HepG2 (cell line): ENCODE results near the gene ANXA9. TPM values are rescaled to one million over a fixed set of nuclear protein-coding genes. Genes with fewer than 3 reads are reported as not detected.

Experiments used
- ASH2L ChIP-seq: fragments of 300-600, 200-600 bp; sonication (generic); IDR thresholded peaks from 2 replicates; pipeline ENCODE4 v1.7.0; 2017; ENCODE audit warnings: low read depth, mild to moderate bottlenecking, moderate library complexity, mixed read lengths, low read length; ENCODE audit not compliant: insufficient read length
- BHLHE40 ChIP-seq: IDR thresholded peaks from 2 replicates; pipeline ENCODE4 v1.6.1; 2011; ENCODE audit warnings: low read length, improper control_type of control experiment
- BRCA1 ChIP-seq: sonication (generic); formaldehyde crosslinking; IDR thresholded peaks from 2 replicates; pipeline ENCODE4 v1.4.0; 2020; ENCODE audit warnings: missing genetic modification reagents
- FOXP1 ChIP-seq, 2 experiments: fragments of 450-650 bp in 1 of 2; IDR thresholded peaks; 2 replicates each; pipeline ENCODE4 v1.6.1; 2017 to 2018; ENCODE audit warnings: antibody characterized with exemption in 1 of 2
- KLF15 ChIP-seq: sonication (generic); formaldehyde crosslinking; IDR thresholded peaks from 2 replicates; pipeline ENCODE4 v1.8.1; 2023; ENCODE audit warnings: borderline replicate concordance, mild to moderate bottlenecking, inconsistent platforms, missing genetic modification reagents, mixed read lengths
- KMT2B ChIP-seq: IDR thresholded peaks from 2 replicates; pipeline ENCODE4 v1.6.1; 2016; ENCODE audit warnings: missing genetic modification reagents, missing compliant biosample characterization
- LBX2 ChIP-seq: sonication (generic); formaldehyde crosslinking; IDR thresholded peaks from 2 replicates; pipeline ENCODE4 v1.5.0; 2020; ENCODE audit warnings: missing genetic modification reagents, mild to moderate bottlenecking, borderline replicate concordance
- MBD4 ChIP-seq: IDR thresholded peaks from 2 replicates; pipeline ENCODE4 v1.6.1; 2012; ENCODE audit warnings: low read length, inconsistent platforms, borderline replicate concordance
- PAWR ChIP-seq: sonication (generic); formaldehyde crosslinking; IDR thresholded peaks from 2 replicates; pipeline ENCODE4 v1.4.0; 2020; ENCODE audit warnings: missing genetic modification reagents, mild to moderate bottlenecking, borderline replicate concordance
- SMARCE1 ChIP-seq: fragments of 450-650 bp; IDR thresholded peaks from 2 replicates; pipeline ENCODE4 v1.6.1; 2017; ENCODE audit warnings: borderline replicate concordance
- TBX3 ChIP-seq: fragments of 450-650 bp; IDR thresholded peaks from 2 replicates; pipeline ENCODE4 v1.6.1; 2017; ENCODE audit warnings: antibody characterized with exemption, mild to moderate bottlenecking, inconsistent platforms, borderline replicate concordance
- THAP11 ChIP-seq: IDR thresholded peaks from 2 replicates; pipeline ENCODE4 v1.6.1; 2016; ENCODE audit warnings: missing biosample characterization, missing genetic modification reagents
- ZNF598 ChIP-seq: sonication (generic); formaldehyde crosslinking; IDR thresholded peaks from 2 replicates; pipeline ENCODE4 v1.5.1; 2020; ENCODE audit warnings: mild to moderate bottlenecking, missing genetic modification reagents, borderline replicate concordance
- ZNF687 ChIP-seq: sonication (generic); formaldehyde crosslinking; IDR thresholded peaks from 2 replicates; pipeline ENCODE4 v1.5.1; 2020; ENCODE audit warnings: mild to moderate bottlenecking, missing genetic modification reagents, moderate library complexity
- ZSCAN31 ChIP-seq: sonication (generic); formaldehyde crosslinking; IDR thresholded peaks from 2 replicates; pipeline ENCODE4 v1.5.0; 2020; ENCODE audit warnings: low read depth, mild to moderate bottlenecking, missing genetic modification reagents
- polyA plus RNA-seq, 8 experiments: library from polyadenylated mRNA; depleted of rRNA in 3 of 8; stranded (reverse) in 7 of 8; unstranded in 1 of 8; fragments of >200 nt; fragmentation: Illumina TruSeq in 4 of 8; extraction: Trizol in 4 of 8; gene quantifications; 2 replicates each; pipeline versions ENCODE4 v1.2.1 to v1.2.3, GENCODE V29; 2011 to 2016; ENCODE audit warnings: low read depth in 4 of 8, missing spikeins in 1 of 8, mixed read lengths in 1 of 8; ENCODE audit not compliant: insufficient read depth in 1 of 8
- total RNA-seq, 5 experiments: library from RNA; depleted of rRNA; stranded (reverse); fragments of >200 nt; fragmentation: Illumina TruSeq; extraction: Trizol; gene quantifications; 2 replicates each; pipeline ENCODE4 v1.2.3, GENCODE V29; 2016; ENCODE audit warnings: low read depth in 1 of 5
- TF ChIP-seq, protein P1 (sequence below): fragments of 450-650 bp; IDR thresholded peaks from 2 replicates; pipeline ENCODE4 v1.6.1; 2016
- TF ChIP-seq, protein P2 (sequence below): sonication (generic); formaldehyde crosslinking; IDR thresholded peaks from 2 replicates; pipeline ENCODE4 v1.5.0; 2020; ENCODE audit warnings: missing genetic modification reagents

Gene ANXA9
- total and polyA plus RNA-seq, 2 of the 13 experiments (the other 11 are each of a cell fraction or from before 2014, with no cell fraction given) = 13.3 to 23.9 TPM

DNA sequence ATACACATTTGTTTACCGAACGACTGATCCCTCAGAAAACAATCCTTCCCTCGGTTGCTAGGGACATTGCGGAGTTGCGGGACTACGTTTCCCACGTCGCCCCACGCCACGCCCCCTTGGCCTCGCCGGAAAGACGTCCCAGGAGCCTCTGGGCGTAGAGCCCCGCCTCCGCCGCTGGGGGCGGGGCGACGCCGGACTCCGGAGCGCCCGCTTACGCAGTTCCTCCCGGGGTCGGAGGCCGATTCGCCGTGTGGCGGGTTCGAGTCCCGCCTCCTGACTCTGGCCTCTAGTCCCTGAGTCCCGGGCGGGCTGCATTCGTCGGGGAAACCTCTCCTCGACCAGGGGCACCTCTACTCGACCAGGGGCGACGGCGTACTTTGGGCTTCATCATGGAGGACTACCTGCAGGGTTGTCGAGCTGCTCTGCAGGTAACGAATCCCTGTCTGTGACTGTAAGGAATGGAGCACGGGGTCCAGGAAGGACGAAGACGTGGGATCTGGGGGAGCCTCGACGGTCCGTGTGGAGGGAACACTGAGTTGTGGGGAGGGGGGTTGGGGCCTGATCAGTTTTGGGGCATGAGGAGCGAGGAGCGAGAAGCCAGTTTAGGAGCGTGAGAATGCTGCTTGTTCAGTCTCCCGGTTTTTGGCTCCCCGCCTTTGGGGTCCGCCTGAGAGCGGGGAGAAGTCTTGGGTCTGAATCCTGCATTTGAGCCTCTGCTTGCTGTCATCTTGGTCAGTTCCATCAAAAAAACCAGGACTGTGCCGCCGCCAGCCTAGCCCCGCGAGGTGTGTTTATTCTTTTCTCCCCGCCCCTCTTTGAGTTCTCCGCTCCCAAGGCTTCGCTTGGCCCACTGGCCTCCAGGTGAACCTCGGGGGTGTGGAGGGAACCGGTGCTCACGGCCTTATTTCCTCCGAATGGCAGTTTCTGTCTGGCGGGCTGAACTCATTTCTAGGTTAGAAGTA, 26.4 kb downstream of the ANXA9 start, which contains the start of gene PRUNE1 (continued):
- TF ChIP-seq ASH2L (peak; percentile 46), KLF15 (CRISPR knock-in tag) (no peak), THAP11 (peak; percentile 97), BHLHE40 (no peak), PAWR (CRISPR knock-in tag) (no peak), ZNF598 (peak; percentile 73; the same call in 1 of the 2 replicates), TBX3 (0 out of 2 replicates have a peak, but pooled peaks have one; percentile 4), FOXP1 (IDR thresholded peaks at IDR 0.05) (peak; percentile 89; the same call in 1 of the 2 replicates), FOXP1 (CRISPR knock-in tag; IDR thresholded peaks at IDR 0.05) (peak; percentile 72), LBX2 (CRISPR knock-in tag) (no peak), MBD4 (no peak), BRCA1 (CRISPR knock-in tag) (peak; percentile 86; the same call in 1 of the 2 replicates), ZSCAN31 (CRISPR knock-in tag) (peak; percentile 80), KMT2B (CRISPR knock-in tag) (peak; percentile 52), SMARCE1 (no peak), ZNF687 (CRISPR knock-in tag) (peak; percentile 90)
- TF ChIP-seq, protein P1, sequence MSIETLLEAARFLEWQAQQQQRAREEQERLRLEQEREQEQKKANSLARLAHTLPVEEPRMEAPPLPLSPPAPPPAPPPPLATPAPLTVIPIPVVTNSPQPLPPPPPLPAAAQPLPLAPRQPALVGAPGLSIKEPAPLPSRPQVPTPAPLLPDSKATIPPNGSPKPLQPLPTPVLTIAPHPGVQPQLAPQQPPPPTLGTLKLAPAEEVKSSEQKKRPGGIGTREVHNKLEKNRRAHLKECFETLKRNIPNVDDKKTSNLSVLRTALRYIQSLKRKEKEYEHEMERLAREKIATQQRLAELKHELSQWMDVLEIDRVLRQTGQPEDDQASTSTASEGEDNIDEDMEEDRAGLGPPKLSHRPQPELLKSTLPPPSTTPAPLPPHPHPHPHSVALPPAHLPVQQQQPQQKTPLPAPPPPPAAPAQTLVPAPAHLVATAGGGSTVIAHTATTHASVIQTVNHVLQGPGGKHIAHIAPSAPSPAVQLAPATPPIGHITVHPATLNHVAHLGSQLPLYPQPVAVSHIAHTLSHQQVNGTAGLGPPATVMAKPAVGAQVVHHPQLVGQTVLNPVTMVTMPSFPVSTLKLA = peak; percentile 27; the same call in 1 of the 2 replicates
- TF ChIP-seq, protein P2, sequence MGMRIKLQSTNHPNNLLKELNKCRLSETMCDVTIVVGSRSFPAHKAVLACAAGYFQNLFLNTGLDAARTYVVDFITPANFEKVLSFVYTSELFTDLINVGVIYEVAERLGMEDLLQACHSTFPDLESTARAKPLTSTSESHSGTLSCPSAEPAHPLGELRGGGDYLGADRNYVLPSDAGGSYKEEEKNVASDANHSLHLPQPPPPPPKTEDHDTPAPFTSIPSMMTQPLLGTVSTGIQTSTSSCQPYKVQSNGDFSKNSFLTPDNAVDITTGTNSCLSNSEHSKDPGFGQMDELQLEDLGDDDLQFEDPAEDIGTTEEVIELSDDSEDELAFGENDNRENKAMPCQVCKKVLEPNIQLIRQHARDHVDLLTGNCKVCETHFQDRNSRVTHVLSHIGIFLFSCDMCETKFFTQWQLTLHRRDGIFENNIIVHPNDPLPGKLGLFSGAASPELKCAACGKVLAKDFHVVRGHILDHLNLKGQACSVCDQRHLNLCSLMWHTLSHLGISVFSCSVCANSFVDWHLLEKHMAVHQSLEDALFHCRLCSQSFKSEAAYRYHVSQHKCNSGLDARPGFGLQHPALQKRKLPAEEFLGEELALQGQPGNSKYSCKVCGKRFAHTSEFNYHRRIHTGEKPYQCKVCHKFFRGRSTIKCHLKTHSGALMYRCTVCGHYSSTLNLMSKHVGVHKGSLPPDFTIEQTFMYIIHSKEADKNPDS (CRISPR knock-in tag) = 0 out of 2 replicates have a peak, but pooled peaks have one; percentile 68
